ENCODE results near the gene FAM53B.

The FAM53B gene

GRCh38 chr10:124667425-124668345 lies 76.5 kb downstream of the FAM53B start:
- no peak overlapping the region for H3K4me3 ChIP-seq
- H3K27me3 ChIP-seq = no peaks in the 10 kb centered on the region
- H3K9me3 ChIP-seq = no peaks in the 10 kb centered on the region
- H3K4me1 ChIP-seq = peaks cover 65% of the 10 kb centered on the region
- peak overlapping the region; percentile 48; the same call in 1 of the 2 replicates for H3K9ac ChIP-seq
- H3K4me2 ChIP-seq = no peak overlapping the region
- peaks cover 85% of the 10 kb centered on the region for H3K36me3 ChIP-seq
- peaks cover 99% of the 10 kb centered on the region for H4K20me1 ChIP-seq
- H3K27ac ChIP-seq = peak overlapping the region; percentile 58; the same call in 1 of the 2 replicates
- no peak for TF ChIP-seq Cebpa-rat (IDR thresholded peaks at IDR 0.05)

GRCh38 chr10:124666494-124666893 lies 77.7 kb downstream of the FAM53B start:
- H3K4me3 ChIP-seq = no peak overlapping the region
- H3K36me3 ChIP-seq = peaks cover 84% of the 10 kb centered on the region
- no peak overlapping the region for H3K9ac ChIP-seq
- H3K27ac ChIP-seq = no peak overlapping the region
- no peaks in the 10 kb centered on the region for H3K9me3 ChIP-seq
- H3K4me1 ChIP-seq = peaks cover 53% of the 10 kb centered on the region
- H4K20me1 ChIP-seq = peaks cover 97% of the 10 kb centered on the region
- H3K27me3 ChIP-seq = no peaks in the 10 kb centered on the region
- H3K4me2 ChIP-seq = no peak overlapping the region
- no peak for TF ChIP-seq Cebpa-rat (IDR thresholded peaks at IDR 0.05)

GRCh38 chr10:124665980-124666379 lies 78.2 kb downstream of the FAM53B start:
- TF ChIP-seq Cebpa-rat (IDR thresholded peaks at IDR 0.05) = no peak
- peaks cover 52% of the 10 kb centered on the region for H3K4me1 ChIP-seq
- peaks cover 97% of the 10 kb centered on the region for H4K20me1 ChIP-seq

GRCh38 chr10:124665558-124665957 lies 78.6 kb downstream of the FAM53B start:
- Histone ChIP-seq H3K4me1 (peaks cover 52% of the 10 kb centered on the region), H3K9me3 (no peaks in the 10 kb centered on the region), H3K27me3 (no peaks in the 10 kb centered on the region), H3K27ac (no peak overlapping the region), H3K4me3 (no peak overlapping the region), H3K9ac (no peak overlapping the region), H4K20me1 (peaks cover 97% of the 10 kb centered on the region), H3K4me2 (0 out of 2 replicates have a peak overlapping the region, but pooled peaks have one; percentile 19), H3K36me3 (peaks cover 94% of the 10 kb centered on the region)
- TF ChIP-seq Cebpa-rat (IDR thresholded peaks at IDR 0.05) = no peak

More at GRCh38 chr10:124665980-124666379, 78.2 kb downstream of the FAM53B start:
- Histone ChIP-seq H3K27me3 (no peaks in the 10 kb centered on the region), H3K36me3 (peaks cover 89% of the 10 kb centered on the region), H3K4me2 (no peak overlapping the region), H3K9me3 (no peaks in the 10 kb centered on the region), H3K9ac (no peak overlapping the region), H3K4me3 (no peak overlapping the region), H3K27ac (no peak overlapping the region)

- H3K27ac ChIP-seq = 0 out of 2 replicates have a peak overlapping the region, but pooled peaks have one; percentile 3
- H3K9ac ChIP-seq = no peak overlapping the region
- peaks cover 52% of the 10 kb centered on the region for H3K4me1 ChIP-seq
- H3K36me3 ChIP-seq = peaks cover 94% of the 10 kb centered on the region
- H3K9me3 ChIP-seq = no peaks in the 10 kb centered on the region
- TF ChIP-seq Cebpa-rat (IDR thresholded peaks at IDR 0.05) = no peak
- H3K27me3 ChIP-seq = no peaks in the 10 kb centered on the region
- 0 out of 2 replicates have a peak overlapping the region, but pooled peaks have one; percentile 19 for H3K4me2 ChIP-seq
- H4K20me1 ChIP-seq = peaks cover 97% of the 10 kb centered on the region
- H3K4me3 ChIP-seq = no peak overlapping the region
Observed at GRCh38 chr10:124665091-124665490, 79.1 kb downstream of the FAM53B start.

GRCh38 chr10:124663766-124664360 lies 80.3 kb downstream of the FAM53B start:
- Histone ChIP-seq H3K4me3 (no peak overlapping the region), H3K36me3 (peaks cover 86% of the 10 kb centered on the region), H3K4me2 (no peak overlapping the region), H3K27me3 (no peaks in the 10 kb centered on the region), H3K27ac (no peak overlapping the region), H3K4me1 (peaks cover 55% of the 10 kb centered on the region), H3K9ac (no peak overlapping the region), H4K20me1 (peaks cover 98% of the 10 kb centered on the region), H3K9me3 (no peaks in the 10 kb centered on the region)
- no peak for TF ChIP-seq Cebpa-rat (IDR thresholded peaks at IDR 0.05)

- no peak overlapping the region for H3K4me3 ChIP-seq
- peaks cover 80% of the 10 kb centered on the region for H3K36me3 ChIP-seq
- H3K27ac ChIP-seq = no peak overlapping the region
- no peaks in the 10 kb centered on the region for H3K27me3 ChIP-seq
- TF ChIP-seq Cebpa-rat (IDR thresholded peaks at IDR 0.05) = no peak
- no peaks in the 10 kb centered on the region for H3K9me3 ChIP-seq
- no peak overlapping the region for H3K9ac ChIP-seq
- no peak overlapping the region for H3K4me2 ChIP-seq
- peaks cover 98% of the 10 kb centered on the region for H4K20me1 ChIP-seq
- peaks cover 58% of the 10 kb centered on the region for H3K4me1 ChIP-seq
Observed at GRCh38 chr10:124663228-124663627, 81.0 kb downstream of the FAM53B start.

- H3K9me3 ChIP-seq = no peaks in the 10 kb centered on the region
- H3K27me3 ChIP-seq = no peaks in the 10 kb centered on the region
- H3K4me2 ChIP-seq = no peak overlapping the region
- H4K20me1 ChIP-seq = peaks cover 95% of the 10 kb centered on the region
- TF ChIP-seq Cebpa-rat (IDR thresholded peaks at IDR 0.05) = no peak
- no peak overlapping the region for H3K27ac ChIP-seq
- H3K4me3 ChIP-seq = no peak overlapping the region
- peaks cover 65% of the 10 kb centered on the region for H3K36me3 ChIP-seq
- H3K9ac ChIP-seq = no peak overlapping the region
- peaks cover 63% of the 10 kb centered on the region for H3K4me1 ChIP-seq
Observed at GRCh38 chr10:124661660-124662180, 82.5 kb downstream of the FAM53B start.

GRCh38 chr10:124660404-124661125 lies 83.6 kb downstream of the FAM53B start:
- Histone ChIP-seq H3K4me2 (peak overlapping the region; percentile 85), H3K27me3 (no peaks in the 10 kb centered on the region), H3K36me3 (peaks cover 63% of the 10 kb centered on the region), H4K20me1 (peaks cover 94% of the 10 kb centered on the region), H3K27ac (no peak overlapping the region), H3K9me3 (no peaks in the 10 kb centered on the region), H3K9ac (no peak overlapping the region), H3K4me1 (peaks cover 68% of the 10 kb centered on the region), H3K4me3 (no peak overlapping the region)
- no peak for TF ChIP-seq Cebpa-rat (IDR thresholded peaks at IDR 0.05)
